ENCODE results near the gene DGCR6.

- TF ChIP-seq CTCF (IDR thresholded peaks at IDR 0.05) = no peak
- TF ChIP-seq POLR2A (IDR thresholded peaks at IDR 0.05) = no peak
These were observed 26.0 kb downstream of the DGCR6 start for GRCh38 chr22:18931905-18932652.
